Endometrial microvascular endothelial cells (primary cell): ENCODE measurements around the gene CALHM1. TPM values are rescaled to one million over a fixed set of nuclear protein-coding genes. Genes with fewer than 3 reads are reported as not detected.
"Not testable (repeated sequence)": the region's sequence is repeated elsewhere in the genome, so short reads cannot be mapped to it uniquely, and the experiment has no call there.

Experiments used
- in situ Hi-C: cut with HindIII; loops from 2 replicates; pipeline ENCODE4 v1.10.0; 2017; ENCODE audit warnings: low sequenced_read_pairs, low pct_unique_long_range_greater_than_20kb; ENCODE audit errors: inconsistent ontology term
- total RNA-seq: library from RNA; depleted of rRNA; stranded (reverse); fragments of >200 nt; gene quantifications from one replicate; pipeline ENCODE4 v1.2.3, GENCODE V29; 2015; ENCODE audit errors: inconsistent ontology term

CALHM1 gene, protein sequence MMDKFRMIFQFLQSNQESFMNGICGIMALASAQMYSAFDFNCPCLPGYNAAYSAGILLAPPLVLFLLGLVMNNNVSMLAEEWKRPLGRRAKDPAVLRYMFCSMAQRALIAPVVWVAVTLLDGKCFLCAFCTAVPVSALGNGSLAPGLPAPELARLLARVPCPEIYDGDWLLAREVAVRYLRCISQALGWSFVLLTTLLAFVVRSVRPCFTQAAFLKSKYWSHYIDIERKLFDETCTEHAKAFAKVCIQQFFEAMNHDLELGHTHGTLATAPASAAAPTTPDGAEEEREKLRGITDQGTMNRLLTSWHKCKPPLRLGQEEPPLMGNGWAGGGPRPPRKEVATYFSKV
- not detected for total RNA-seq

DNA sequence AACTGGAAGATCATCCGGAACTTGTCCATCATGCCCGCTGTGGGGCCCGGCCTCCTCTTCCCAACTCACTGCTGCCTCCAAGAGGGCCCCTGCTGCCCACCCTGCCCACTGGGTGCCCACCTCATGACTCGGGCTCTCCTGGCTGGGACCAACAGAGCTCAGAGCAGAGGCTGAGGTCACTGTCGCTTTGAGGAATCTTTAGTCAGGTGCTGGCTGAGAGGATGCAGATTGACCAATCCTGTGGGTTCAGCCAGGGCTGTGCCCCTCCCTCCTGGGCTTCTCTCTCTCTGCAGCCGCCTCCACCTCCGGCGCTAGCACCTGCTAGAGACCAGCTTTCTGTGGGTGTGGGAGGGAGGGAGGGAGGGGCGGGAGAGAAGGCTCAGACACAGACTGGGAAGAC is at the start of gene CALHM1:
Gene CALHM1, minus strand, starts transcription at position 181 of the 400 bp plus-strand sequence. Its CDS starts 149 bp downstream, at position 32.
- in situ Hi-C loops, result no loop called here

DNA sequence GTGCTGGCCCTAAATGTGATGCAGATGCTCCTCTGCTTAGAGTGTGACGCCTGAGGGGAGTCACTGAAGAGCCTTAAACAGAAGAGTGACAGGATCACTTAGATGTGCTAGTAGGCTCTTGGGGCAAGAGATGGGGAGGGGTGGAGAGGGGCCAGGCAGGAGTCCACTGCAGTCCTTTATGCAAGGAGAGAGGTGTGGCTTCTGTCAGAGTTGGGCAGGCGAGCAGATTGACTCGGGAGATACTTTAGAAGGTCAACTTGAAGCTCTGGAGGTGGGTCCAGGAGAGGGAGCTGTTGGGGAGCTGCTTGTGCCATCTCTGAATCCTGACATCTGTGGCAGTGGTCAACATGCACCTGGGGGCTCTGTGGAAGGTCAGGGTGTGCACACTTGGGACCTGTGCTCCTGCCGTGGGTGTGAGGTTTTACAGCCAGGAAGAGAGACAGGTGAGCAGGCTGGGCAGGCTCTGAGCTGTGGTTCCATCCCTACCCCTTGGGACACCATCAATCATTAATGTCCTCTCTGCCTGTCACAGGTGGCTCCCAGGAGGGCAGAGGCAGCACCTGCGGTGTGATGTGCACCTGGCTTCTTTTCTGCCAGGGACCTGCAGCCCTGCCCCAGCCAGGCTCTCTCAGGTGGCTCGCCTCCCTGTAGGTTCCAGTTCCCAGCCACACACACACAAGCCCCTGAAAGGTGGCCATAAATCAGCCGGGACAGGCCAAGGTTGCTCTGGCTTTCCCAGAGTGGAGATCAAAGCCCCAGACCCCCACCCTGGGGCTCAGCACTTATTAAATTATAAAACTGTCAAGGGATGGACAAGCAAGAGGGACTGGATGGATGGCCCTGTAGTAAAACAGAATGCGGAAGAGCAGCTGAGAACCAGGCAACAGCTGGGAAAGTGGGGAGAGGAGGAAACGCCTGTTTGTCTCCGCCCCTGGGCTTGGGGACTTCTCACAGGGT is 48.8 kb upstream of the CALHM1 start:
- in situ Hi-C loops, result no loop called here

DNA sequence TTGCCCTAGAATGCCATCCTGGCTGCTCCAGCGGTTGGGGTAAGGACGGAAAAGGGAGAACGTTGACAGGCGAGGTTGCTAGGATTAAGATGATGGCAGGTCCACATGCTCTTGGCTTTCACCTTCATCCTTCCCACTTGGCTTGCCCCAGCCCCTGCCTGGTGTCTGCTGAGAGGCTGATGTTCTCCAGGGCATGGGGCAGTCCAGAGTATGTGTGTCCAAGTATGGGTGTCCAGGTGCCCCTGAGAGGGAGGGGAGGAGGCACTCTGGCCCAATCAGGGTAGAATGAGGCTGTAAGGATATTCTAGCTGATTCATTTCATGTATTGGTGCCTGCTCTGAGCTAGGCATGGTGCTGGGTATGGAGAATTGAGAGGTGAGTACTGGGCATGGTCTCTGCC is 47.4 kb upstream of the CALHM1 start:
- in situ Hi-C loops, result no loop called here

DNA sequence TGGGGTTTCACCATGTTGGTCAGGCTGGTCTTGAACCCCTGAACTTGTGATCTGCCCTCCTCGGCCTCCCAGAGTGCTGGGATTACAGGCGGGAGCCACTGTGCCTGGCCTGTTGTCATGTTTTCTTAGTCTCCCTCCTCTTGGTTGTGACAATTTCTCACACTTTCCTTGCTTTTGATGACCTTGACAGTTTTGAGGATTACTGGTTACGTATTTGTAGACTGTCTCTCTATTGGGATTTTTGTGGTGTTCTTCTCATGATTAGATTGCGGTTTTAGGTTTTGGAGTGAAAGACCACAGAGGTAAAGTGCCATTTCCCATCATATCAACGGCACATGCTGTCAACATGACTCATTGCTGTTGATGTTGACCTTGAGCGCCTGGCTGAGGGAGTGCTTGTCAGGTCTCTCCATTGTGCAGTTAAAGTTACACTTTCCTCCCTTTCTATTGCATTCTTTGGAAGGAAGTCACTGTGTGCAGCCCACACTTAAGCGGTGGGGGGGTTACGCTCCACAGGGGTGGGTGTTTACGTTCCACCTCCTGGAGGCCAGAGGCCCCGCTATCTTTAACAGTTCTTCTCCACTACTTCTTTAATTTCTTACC is 45.6 kb upstream of the CALHM1 start:
- in situ Hi-C loops, result no loop called here

DNA sequence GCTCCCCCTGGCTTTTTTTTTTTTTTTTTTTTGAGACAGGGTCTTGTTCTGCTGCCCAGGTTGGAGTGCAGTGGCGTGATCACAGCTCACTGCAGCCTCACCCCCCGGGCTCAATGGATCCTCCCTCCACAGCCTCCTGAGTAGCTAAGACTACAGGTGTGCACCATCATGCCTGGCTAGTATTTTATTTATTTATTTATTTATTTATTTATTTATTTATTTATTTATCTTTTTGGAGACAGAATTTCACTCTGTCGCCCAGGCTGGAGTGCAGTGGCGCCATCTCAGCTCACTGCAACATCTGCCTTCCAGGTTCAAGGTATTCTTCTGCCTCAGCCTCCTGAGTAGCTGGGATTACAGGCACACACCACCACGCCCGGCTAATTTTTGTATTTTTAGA is 45.1 kb upstream of the CALHM1 start:
- in situ Hi-C loops, result not testable (repeated sequence)

DNA sequence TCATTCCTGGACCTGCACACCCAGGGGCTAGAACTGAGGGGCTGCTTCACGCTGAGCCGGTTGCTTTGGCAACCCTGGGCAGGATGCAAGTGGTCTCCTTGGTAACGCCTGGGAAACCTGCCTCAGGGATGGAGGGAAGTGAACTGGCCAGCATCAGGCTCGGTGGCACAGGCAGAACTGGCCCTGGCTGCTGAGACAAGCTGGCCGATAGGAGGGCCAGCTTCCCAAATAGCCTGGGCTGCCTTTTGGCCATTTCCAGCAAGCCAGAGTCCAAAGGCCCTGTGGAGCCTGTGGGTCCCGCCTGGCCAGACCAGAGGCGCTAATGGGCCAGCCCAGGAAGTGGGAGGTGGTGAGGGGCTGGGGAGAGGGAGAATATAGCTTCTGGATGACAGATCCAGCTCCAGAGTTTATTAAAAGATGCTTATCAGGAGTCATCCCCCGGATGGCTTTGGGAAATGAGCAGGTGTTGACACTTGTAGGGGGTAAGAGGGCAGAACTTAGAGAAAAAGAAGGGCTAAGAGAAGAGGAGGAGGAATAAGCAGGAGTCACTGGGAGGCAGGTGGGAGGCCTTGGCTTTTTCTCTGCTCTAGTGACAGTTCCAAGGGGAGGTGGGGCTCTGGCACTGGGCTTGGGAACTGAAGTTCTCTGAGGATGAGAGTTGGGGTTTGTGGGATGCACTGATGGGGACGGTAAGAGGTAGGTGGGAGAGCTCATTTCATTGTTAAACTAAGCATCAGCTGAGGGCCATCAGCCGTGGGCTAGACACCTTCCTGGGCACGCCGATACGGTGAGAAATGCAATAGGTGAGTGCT is 44.4 kb upstream of the CALHM1 start:
- in situ Hi-C loops, result no loop called here

DNA sequence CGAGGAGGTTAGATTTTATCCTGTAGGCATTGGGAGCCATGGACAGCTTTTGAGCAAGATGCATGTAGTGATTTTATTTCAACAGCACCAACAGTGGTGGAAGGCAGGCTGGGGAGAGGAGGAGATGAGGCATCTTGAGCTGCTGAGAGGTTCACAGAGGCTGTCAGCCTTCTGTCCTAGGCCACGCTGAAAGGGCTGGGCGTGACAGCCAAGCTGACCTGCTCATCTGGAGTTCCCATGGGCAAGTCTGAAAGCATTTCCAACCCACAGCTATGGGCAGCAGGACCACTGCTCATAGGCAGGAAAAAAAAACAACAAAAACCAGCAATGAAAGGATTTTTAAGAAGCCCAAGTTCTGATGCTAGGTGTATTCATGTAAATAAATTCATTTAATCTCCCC is 42.5 kb upstream of the CALHM1 start:
- in situ Hi-C loops, result no loop called here

DNA sequence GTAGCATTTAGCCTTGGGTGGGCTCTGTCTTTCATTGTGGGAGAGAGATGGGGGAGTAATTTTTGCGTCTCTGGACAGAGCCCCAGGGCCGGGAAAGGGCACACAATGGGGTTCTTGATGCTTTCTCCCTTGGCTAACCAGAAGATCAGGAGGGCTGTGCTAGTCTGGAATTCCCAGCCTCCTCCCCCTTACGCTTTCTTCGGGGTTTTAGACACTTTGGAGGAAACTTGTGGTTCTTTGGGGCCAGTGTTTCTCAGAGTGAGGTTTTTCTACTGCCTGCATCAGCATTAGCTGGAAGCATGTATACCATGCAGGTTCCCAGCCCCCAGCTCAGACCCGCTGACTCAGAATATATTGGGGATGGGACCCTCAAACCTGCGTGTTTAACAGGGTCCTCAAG is 41.8 kb upstream of the CALHM1 start:
- in situ Hi-C loops, result no loop called here

DNA sequence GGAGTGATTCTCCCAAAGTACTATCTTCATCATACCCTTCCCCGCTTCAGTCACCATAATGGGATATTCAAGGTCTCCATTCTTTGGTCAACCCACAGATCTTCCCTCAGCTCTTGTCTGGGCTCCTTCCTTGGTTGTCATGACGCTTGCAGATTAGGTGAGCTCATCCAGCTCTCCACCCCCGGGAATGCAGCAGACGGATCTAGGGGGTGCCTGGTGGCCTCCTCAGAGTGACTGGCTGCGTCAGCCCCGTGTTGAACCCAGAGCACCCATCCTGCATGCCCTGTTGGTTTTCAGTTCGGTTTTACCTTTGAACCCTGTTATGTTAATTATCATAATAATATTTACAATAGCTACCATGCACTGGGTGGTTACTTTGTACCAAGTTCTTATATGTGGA is 41.2 kb upstream of the CALHM1 start:
- in situ Hi-C loops, result loop anchor here (10.0 kb wide), 1 partner anchor 85 kb away; no protein-coding TSS in a partner anchor

DNA sequence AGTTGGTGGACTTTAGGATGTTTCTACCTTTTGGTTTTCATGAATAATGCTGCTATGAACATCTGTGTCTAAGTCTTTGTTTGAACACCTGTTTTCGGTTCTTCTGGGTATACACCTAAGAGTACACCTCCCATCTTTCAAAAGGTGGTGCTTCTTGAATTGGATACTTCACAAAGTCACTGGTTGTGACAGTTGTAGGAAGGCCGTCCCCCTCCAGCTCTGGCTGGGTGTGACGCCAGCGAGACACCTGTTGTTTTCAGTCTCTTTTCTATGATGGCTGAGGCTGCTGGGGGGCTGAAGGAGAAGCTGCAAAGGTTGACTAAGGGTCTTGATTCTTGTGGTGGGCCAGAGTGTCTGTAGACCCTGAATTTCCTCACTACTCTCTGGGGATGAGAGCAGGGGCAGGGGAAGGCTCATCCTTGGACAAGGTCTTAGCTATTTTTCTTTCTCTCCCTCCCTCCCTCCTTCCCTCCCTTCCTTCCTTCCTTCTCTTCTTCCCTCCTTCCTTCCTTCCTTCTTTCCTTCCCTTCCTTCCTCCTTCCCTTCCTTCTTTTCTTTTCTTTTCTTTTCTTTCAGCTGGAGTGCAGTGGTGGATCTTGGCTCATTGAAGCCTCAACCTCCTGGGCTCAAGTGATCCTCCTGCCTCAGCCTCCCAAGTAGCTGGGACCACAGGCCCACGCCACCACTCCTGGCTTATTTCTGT is 40.4 kb upstream of the CALHM1 start:
- in situ Hi-C loops, result loop anchor here (10.0 kb wide), 1 partner anchor 84 kb away; no protein-coding TSS in a partner anchor

DNA sequence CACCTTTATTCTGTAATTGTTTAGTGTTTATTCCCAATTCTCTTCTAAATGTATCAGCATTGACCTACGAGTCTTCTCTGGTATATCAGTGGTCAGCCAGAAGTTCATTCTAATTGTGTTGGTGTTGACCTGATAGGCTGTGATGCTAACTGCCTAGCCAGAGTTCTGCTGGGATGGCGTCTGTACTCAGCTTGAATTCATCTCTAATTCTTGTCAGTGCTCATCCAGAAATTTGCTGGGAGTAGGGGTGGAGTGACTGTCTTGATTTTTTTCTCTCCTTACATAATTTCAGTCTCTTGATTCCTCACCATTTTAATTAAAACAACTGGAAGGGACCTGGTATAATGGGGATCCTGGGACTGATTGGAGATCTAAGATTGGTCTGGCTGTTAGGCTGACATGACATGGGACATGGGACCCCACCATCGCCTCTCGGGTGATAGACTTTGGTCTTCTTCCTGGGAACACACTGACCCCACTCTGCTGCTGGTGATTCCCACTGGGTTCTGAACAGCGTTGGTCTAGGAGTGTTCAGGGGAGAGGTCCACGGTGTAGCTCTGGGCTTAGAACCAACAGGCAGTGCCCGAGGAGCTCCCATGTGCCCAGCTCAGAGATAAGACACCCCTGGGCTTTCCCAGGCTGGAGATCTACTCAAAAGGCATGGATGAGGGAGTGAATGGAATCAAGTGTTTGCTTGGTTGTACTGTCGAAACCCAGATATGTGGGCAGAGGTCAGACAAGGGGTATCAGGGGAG is 38.6 kb upstream of the CALHM1 start:
- in situ Hi-C loops, result loop anchor here (10.0 kb wide), 1 partner anchor 83 kb away; no protein-coding TSS in a partner anchor

DNA sequence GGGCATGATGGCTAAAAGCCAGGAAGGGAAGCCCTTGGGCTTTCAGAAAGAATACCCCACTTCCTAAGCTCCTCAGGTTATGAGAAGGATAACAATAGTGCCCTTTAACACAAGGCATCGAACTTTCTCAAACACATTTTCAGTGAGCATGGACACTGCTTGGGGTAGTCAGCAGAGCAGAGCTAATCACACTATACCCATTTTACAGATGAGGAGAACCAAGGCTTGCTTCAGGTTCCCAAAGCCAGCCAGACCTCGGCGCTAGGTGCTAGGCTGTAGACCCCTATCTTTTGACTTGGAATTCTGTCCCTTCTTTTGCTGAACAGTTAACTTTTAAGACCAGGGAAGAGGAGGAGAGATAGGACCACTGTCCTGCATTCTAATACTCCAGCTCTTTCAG is 36.6 kb upstream of the CALHM1 start:
- in situ Hi-C loops, result loop anchor here (10.0 kb wide), 1 partner anchor 81 kb away; no protein-coding TSS in a partner anchor

DNA sequence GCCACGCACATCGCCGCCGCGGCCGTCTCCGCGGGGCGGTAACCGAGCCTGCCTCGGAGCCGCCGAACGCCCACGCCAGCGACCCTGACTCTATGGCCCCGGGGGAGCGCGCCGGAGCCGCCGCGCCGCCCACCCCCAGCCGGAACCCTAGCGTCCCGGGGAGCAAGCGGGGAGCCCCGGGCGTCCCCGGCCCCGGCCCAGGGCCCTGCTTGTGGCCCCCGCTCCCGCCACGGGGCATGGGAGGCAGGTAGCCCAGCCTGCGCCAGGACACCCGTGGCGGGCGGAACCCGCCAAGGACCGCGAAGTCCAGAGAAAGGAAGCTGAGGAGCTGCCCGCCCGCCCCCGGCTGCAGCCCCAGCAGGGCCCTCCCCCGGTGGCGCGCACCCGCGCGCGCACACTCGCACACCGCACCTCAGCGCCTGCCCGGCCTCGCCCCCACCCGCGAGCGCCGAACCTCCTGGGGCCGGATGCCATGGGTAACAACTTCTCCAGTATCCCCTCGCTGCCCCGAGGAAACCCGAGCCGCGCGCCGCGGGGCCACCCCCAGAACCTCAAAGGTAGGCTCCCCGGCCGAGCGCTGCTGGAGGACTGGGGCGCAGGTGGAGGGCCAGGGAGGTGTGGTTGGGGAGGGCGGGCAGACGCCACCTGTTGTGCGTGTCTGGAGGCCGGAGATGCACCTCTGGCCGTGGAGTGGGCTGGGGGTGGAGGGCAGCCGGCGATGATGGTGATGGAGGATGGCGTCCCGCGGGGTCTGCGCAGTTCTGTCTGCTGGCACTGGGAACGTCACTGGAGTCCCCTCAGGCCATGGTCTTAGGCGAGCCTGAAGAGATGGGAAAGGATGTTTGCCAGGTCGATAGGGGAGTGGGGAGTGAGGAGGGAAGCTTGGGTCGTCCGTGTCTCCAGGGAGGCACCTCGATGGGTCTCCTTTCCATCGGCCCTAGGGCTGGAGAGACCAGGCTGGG is 35.5 kb upstream of the CALHM1 start:
- in situ Hi-C loops, result loop anchor here (10.0 kb wide), 1 partner anchor 79 kb away; no protein-coding TSS in a partner anchor

DNA sequence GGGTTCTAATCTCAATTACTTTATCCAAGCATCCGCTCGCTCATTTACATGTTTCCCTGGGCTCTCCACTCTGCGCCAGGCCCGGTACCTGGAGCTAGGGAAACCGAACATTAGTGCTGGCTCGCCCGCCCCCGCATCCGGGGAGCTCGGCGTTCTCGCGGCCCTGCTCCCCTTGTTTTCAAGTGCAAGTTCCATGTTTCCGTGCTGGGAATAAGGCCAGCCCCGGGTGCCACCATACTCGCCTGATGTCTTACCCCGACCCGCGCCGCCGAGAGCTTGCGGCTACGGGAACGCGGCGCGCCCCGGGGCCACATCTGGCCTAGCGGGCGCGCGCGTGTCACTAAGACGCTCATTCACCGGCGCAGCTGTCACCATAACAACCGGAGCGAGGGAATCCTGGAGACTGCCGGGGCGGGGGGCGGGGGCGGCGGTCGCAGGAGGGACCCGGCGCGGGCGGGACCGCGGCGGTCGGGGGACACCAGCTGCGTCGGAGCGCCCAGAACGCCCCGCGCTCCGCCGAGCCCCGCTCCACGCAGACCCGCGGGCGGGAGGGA is 34.7 kb upstream of the CALHM1 start, which contains the start of gene NEURL1:
Gene NEURL1, plus strand, starts transcription at position 344 of the 554 bp plus-strand sequence. CDS start 683 bp downstream, outside the sequence.
- in situ Hi-C loops, result loop anchor here (10.0 kb wide), 1 partner anchor 79 kb away; no protein-coding TSS in a partner anchor

DNA sequence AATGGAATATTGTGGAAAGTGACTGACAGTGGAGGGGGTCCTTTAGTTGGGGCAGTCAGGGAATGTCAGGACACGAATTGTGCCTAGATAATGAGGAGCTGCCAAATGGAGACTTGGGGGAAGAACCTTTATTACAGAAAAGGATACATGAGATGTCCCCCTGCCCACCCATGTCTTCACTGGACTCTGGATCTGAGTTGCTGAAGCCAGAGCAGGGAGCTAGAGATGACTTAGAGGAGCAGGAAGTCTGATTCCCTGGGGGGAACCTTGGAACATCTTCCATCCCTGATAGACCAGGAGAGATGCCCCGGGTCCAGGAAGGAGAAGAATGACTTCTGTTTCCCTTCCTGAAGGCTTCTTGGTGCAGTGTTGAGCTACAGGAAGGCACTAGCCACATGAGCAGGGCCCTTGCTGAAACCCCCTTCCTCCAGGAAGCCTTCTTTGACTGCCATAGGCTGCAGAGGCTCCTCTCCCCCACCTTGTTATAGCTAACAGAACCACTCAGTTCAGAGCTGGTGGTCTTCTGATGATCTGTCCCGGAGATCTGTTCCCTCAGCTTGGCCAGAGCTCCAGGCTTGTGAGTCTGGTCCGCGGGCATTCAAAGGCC is 34.1 kb upstream of the CALHM1 start:
- in situ Hi-C loops, result loop anchor here (10.0 kb wide), 1 partner anchor 78 kb away; no protein-coding TSS in a partner anchor
